Stimulated activated naive CD8-positive, alpha-beta T cell treated with anti-CD3 and anti-CD28 coated beads, Interleukin-15, Interleukin-2, amounts not matched to agents 100 U/mL and 50 U/mL, for 24 hours (primary cell): ENCODE data around the gene TTC1.

ENCODE experiments used
- ATAC-seq: fragments of 150-1000 bp; cut with Tn5 transposase; one replicate; pipeline ENCODE4 v1.10.0; 2021
- DNase-seq: peaks from one replicate; pipeline ENCODE4 v3.0.0; 2021

Gene TTC1

DNA sequence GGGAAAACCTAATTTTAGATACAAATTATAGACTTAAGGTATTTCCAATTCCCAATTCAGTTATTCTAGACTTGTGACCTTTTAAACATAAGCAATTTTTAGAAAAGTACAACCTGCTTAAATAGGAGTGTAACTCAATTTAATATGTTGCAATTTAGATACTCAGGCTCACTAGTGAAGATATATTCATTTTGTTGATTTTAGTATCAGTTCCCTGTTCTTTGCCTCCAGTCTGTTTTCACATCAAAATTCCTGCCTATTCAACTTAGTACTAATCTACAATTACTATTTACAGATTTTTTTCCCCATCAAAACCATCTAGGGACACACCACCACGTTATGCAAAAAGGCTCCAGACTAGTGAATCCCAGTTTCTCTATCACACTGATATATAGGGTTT, 79.9 kb downstream of the TTC1 start:
- DNase-seq (no peak), ATAC-seq (no peak)

DNA sequence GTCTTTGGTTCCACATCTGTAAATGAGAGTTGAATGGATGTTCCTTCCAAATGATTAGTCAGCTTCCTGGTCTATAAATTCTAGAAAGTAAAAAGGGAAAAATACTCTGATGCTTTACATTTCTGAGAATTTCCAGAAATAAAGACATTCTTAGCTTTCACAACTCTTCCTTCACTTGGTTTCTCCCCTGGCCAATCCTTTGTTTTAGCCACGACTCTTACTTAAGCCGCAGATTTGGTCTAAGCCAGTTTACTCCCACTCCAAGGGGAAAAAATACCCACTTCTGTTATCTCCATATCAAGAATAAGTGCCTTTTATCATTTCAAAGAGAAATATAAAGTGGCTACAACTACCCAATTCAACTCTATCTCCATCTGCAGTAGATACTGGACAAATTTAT, 80.6 kb downstream of the TTC1 start:
- DNase-seq = no peak
- no peak for ATAC-seq

GRCh38 chr5:160090059-160090458, 81.1 kb downstream of the TTC1 start:
- no peak for ATAC-seq

DNA sequence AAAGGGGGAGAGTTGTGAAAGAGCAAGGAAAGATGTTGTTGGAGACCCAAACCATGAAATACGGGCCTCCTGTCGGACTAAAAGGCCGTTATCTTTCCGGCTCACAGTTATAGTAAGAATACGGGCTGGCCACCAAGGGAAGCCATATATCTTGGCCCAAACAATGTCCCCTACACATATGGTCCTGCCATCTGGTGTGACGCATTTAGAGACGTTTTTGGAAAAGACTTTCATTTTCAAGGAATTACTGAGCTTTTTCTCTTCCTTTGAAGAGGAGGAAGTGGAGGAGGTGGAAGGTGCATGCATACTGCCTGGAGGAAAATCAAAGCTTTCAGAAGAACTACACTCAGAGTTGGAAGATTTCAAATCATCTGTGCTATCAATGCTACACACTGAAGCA, 83.6 kb downstream of the TTC1 start:
- ATAC-seq (no peak), DNase-seq (no peak)

More at GRCh38 chr5:160090059-160090458, 81.1 kb downstream of the TTC1 start:
- DNase-seq = no peak

DNA sequence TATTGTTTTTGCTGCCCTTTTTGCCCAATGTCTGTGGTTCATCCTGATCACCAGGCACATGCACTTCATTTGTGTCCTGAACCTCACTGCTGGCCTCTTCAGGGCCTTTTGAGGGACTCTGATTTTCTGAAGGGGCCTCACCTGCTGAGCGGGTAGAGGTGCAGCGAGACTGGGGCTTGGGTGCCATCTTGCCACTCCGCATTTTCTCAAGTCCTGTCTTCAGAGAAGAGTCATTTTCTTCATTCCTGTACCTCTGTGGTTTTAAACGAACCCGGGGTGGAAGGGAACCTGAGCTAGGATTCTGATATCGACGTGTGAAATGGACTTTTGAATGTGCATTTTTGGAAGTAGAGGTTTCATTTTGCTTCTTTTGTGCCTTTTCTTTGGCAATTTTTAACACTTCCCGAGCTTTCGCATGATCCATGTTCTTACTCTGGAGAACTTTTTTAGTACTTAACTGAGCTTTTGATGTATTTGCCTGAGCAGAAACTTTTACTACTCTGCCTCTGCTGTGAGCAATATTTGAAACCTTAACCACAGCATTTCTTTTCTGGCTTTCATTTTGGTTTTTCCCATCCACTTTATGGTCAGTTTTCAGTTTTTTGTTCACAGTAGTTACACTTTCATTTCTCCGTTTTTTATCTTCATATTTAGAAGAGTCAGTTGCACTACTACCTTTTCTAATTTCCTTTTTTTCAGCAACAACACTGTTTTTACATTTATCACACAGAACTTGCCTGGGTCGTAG, 84.2 kb downstream of the TTC1 start:
- no peak for ATAC-seq
- DNase-seq = no peak

DNA sequence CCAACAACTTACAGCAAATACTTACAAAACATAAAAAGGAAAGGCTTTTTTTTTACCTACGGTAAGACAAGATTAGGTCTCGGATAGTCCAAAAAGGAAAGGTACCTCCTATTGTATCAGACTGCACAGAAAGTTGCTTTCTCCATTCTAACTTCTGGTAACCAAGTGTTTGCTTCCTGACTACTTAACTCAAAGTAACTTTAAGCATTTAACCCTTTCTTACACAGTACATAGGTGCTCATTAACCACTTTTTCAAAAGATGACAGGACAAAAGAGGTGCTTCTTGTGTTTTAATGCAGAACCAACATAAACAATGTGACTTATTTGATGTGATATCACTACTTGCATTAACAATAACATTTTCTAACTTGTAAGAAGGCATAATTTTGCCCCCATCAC, 87.2 kb downstream of the TTC1 start:
- DNase-seq (no peak), ATAC-seq (no peak)

- DNase-seq = no peak
- no peak for ATAC-seq
Measured at GRCh38 chr5:160097991-160098390, 89.1 kb downstream of the TTC1 start.

DNA sequence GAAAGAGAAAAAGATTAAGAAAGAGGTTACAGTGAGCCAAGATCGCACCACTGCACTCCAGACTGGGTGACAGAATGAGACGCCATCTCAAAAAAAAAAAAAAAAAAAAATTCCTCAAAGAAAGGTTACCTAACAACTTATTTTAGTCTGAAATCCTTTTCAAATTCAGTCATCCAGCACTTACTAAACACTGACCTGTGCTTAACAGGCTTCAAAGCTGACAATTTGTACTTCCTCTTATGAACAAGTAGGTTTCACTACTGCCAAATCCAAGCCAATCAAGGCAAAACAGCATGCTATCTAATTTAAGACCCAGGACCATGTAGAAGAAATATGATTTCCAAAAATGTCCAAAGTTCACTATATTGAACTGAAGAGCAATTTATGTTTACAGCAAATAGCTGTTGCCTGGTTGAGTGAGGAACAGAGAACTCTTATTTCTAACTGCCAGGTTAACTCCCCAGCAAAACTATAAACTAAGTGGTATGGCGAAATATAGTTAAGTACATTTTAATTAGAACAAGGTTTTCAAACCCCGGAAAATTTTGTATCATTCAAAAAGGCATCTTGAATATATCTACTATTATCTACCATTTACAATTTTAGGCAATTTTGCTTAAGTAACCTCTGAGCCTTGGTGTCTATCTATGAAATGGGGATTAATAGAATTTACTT, 96.9 kb downstream of the TTC1 start:
- ATAC-seq = no peak

DNA sequence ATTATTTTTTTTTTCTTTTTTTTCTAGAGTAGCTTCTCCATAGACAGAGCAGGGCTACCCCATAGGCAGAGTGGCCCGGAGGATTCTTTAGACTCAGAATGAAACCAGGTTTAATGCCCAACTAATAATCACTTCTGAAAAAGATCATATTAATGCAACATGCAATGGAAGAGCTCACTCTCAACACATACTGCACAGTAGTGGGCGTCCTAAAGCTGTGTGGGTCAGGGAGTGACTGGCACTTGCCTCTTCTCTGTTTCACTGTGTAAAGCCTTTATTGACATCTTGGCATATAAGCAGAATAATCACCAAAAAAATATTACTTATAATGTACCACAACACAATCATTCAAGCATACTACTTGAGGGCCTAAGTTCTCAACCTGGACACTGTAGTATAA, 99.2 kb downstream of the TTC1 start:
- DNase-seq (no peak), ATAC-seq (no peak)

More for the DNA sequence above, 96.9 kb downstream of the TTC1 start:
- no peak for DNase-seq
